ENCODE measurements around the gene ATL3.
A peak's percentile ranks its signal among the peaks of the same experiment; 100 is the strongest.

ATL3 gene

GRCh38 chr11:63671322-63672155, at the start of gene ATL3:
Gene ATL3 (minus strand): TSS chr11:63671376. CDS start chr11:63671335, 41 bp downstream.
- 0 out of 2 replicates have a peak, but pooled peaks cover 6% of the 10 kb centered on the region for H3F3A ChIP-seq (ENCODE audit: insufficient read depth, low read length)

GRCh38 chr11:63720611-63721010, 49.4 kb upstream of the ATL3 start:
- no peak overlapping the region for H2AFZ ChIP-seq (ENCODE audit: low read length)
- H3K9me2 ChIP-seq (replicated peaks; ENCODE audit: insufficient read depth, low read length), result no peaks in the 10 kb centered on the region
- H4K20me1 ChIP-seq (ENCODE audit: insufficient read depth, low read length), result no peaks in the 10 kb centered on the region
- H3K4me1 ChIP-seq (ENCODE audit: low read length), result no peaks in the 10 kb centered on the region
- no peak overlapping the region for H3K4me2 ChIP-seq (ENCODE audit: low read depth, low read length)
- peaks cover 53% of the 10 kb centered on the region for H3K79me2 ChIP-seq (ENCODE audit: low read length)
- H3K9ac ChIP-seq (ENCODE audit: low read length), result no peak overlapping the region
- H3K27ac ChIP-seq (ENCODE audit: low read length), result no peak overlapping the region
- no peak overlapping the region for H3K4me3 ChIP-seq (ENCODE audit: low read length)
- H3K36me3 ChIP-seq (replicated peaks; ENCODE audit: insufficient read depth, low read length), result no peaks in the 10 kb centered on the region
- H3K9me3 ChIP-seq (replicated peaks; ENCODE audit: insufficient read depth, low read length), result no peaks in the 10 kb centered on the region
- no peak for DNase-seq
- no peaks in the 10 kb centered on the region for H3K27me3 ChIP-seq (replicated peaks; ENCODE audit: insufficient read depth, low read length)
- no peak for TF ChIP-seq CTCF (IDR thresholded peaks at IDR 0.05; ENCODE audit: low read length)
- no peak for TF ChIP-seq EZH2 (optimal IDR thresholded peaks at IDR 0.05; ENCODE audit: low read depth, low read length)
- no peak for TF ChIP-seq EZH2phosphoT487 (IDR thresholded peaks at IDR 0.05; ENCODE audit: low read length)
- no peaks in the 10 kb centered on the region for H3F3A ChIP-seq (ENCODE audit: insufficient read depth, low read length)

More at GRCh38 chr11:63671322-63672155, at the start of gene ATL3:
- peaks cover 41% of the 10 kb centered on the region for H3K79me2 ChIP-seq (ENCODE audit: low read length)
- H3K9me3 ChIP-seq (replicated peaks; ENCODE audit: insufficient read depth, low read length), result no peaks in the 10 kb centered on the region
- DNase-seq, result peak; percentile 96
- H3K4me2 ChIP-seq (ENCODE audit: low read depth, low read length), result peak within 1 kb of the TSS; percentile 89
- peak within 1 kb of the TSS; percentile 90 for H3K9ac ChIP-seq (ENCODE audit: low read length)
- H3K9me2 ChIP-seq (replicated peaks; ENCODE audit: insufficient read depth, low read length), result no peaks in the 10 kb centered on the region
- H3K4me1 ChIP-seq (ENCODE audit: low read length), result peaks cover 10% of the 10 kb centered on the region
- TF ChIP-seq CTCF (IDR thresholded peaks at IDR 0.05; ENCODE audit: low read length), result no peak; the same call in 1 of the 2 replicates
- TF ChIP-seq EZH2 (optimal IDR thresholded peaks at IDR 0.05; ENCODE audit: low read depth, low read length), result no peak
- no peak for TF ChIP-seq EZH2phosphoT487 (IDR thresholded peaks at IDR 0.05; ENCODE audit: low read length)
- H3K36me3 ChIP-seq (replicated peaks; ENCODE audit: insufficient read depth, low read length), result no peaks in the 10 kb centered on the region; the same call in 1 of the 2 replicates
- 0 out of 2 replicates have a peak, but pooled peaks cover 5% of the 10 kb centered on the region for H4K20me1 ChIP-seq (ENCODE audit: insufficient read depth, low read length)
- no peaks in the 10 kb centered on the region for H3K27me3 ChIP-seq (replicated peaks; ENCODE audit: insufficient read depth, low read length)
- H2AFZ ChIP-seq (ENCODE audit: low read length), result peak within 1 kb of the TSS; percentile 49
- peak within 1 kb of the TSS; percentile 72 for H3K27ac ChIP-seq (ENCODE audit: low read length)
- H3K4me3 ChIP-seq (ENCODE audit: low read length), result peak within 1 kb of the TSS; percentile 89

- no peak for DNase-seq
Measured at GRCh38 chr11:63719987-63720386, 48.8 kb upstream of the ATL3 start.

More at GRCh38 chr11:63719987-63720386, 48.8 kb upstream of the ATL3 start:
- Histone ChIP-seq H3K4me1 (ENCODE audit: low read length) (no peaks in the 10 kb centered on the region), H3K27ac (ENCODE audit: low read length) (no peak overlapping the region), H3K9me3 (replicated peaks; ENCODE audit: insufficient read depth, low read length) (no peaks in the 10 kb centered on the region), H3K9ac (ENCODE audit: low read length) (no peak overlapping the region), H3K27me3 (replicated peaks; ENCODE audit: insufficient read depth, low read length) (no peaks in the 10 kb centered on the region), H2AFZ (ENCODE audit: low read length) (no peak overlapping the region), H3K4me3 (ENCODE audit: low read length) (no peak overlapping the region), H3K4me2 (ENCODE audit: low read depth, low read length) (no peak overlapping the region), H3K9me2 (replicated peaks; ENCODE audit: insufficient read depth, low read length) (no peaks in the 10 kb centered on the region), H3F3A (ENCODE audit: insufficient read depth, low read length) (no peaks in the 10 kb centered on the region), H4K20me1 (ENCODE audit: insufficient read depth, low read length) (no peaks in the 10 kb centered on the region), H3K36me3 (replicated peaks; ENCODE audit: insufficient read depth, low read length) (no peaks in the 10 kb centered on the region), H3K79me2 (ENCODE audit: low read length) (peaks cover 54% of the 10 kb centered on the region)
- TF ChIP-seq EZH2phosphoT487 (IDR thresholded peaks at IDR 0.05; ENCODE audit: low read length) (no peak), CTCF (IDR thresholded peaks at IDR 0.05; ENCODE audit: low read length) (no peak), EZH2 (optimal IDR thresholded peaks at IDR 0.05; ENCODE audit: low read depth, low read length) (no peak)
